Stimulated activated naive CD8-positive, alpha-beta T cell treated with anti-CD3 and anti-CD28 coated beads, Interleukin-15, Interleukin-2, amounts not matched to agents 100 ng/mL and 50 ng/mL, for 24 hours (primary cell): Measurements from ENCODE around the gene SMURF1.
A peak's percentile ranks its signal among the peaks of the same experiment; 100 is the strongest.

Experiments used
- H3K27ac Mint-ChIP-seq: one replicate; pipeline ENCODE4 v1.8.0; 2021; ENCODE audit warnings: mild to moderate bottlenecking, mixed read lengths
- H3K27me3 Mint-ChIP-seq: one replicate; pipeline ENCODE4 v1.8.0; 2021; ENCODE audit warnings: mixed read lengths
- H3K36me3 Mint-ChIP-seq: one replicate; pipeline ENCODE4 v1.8.0; 2021; ENCODE audit warnings: low read depth, mixed read lengths
- H3K4me1 Mint-ChIP-seq: one replicate; pipeline ENCODE4 v1.8.0; 2021; ENCODE audit warnings: low read depth, mixed read lengths
- H3K4me3 Mint-ChIP-seq: one replicate; pipeline ENCODE4 v1.8.0; 2021; ENCODE audit warnings: mild to moderate bottlenecking, mixed read lengths
- H3K9me3 Mint-ChIP-seq: one replicate; pipeline ENCODE4 v1.8.0; 2021; ENCODE audit warnings: mixed read lengths

Gene SMURF1

GRCh38 chr7:99030457-99030856, 113.5 kb downstream of the SMURF1 start:
- Mint-ChIP-seq H3K27me3 (no peaks in the 10 kb centered on the region), H3K4me1 (no peaks in the 10 kb centered on the region), H3K27ac (peak overlapping the region; percentile 52), H3K9me3 (no peaks in the 10 kb centered on the region), H3K36me3 (peaks cover 60% of the 10 kb centered on the region), H3K4me3 (no peak overlapping the region)

DNA sequence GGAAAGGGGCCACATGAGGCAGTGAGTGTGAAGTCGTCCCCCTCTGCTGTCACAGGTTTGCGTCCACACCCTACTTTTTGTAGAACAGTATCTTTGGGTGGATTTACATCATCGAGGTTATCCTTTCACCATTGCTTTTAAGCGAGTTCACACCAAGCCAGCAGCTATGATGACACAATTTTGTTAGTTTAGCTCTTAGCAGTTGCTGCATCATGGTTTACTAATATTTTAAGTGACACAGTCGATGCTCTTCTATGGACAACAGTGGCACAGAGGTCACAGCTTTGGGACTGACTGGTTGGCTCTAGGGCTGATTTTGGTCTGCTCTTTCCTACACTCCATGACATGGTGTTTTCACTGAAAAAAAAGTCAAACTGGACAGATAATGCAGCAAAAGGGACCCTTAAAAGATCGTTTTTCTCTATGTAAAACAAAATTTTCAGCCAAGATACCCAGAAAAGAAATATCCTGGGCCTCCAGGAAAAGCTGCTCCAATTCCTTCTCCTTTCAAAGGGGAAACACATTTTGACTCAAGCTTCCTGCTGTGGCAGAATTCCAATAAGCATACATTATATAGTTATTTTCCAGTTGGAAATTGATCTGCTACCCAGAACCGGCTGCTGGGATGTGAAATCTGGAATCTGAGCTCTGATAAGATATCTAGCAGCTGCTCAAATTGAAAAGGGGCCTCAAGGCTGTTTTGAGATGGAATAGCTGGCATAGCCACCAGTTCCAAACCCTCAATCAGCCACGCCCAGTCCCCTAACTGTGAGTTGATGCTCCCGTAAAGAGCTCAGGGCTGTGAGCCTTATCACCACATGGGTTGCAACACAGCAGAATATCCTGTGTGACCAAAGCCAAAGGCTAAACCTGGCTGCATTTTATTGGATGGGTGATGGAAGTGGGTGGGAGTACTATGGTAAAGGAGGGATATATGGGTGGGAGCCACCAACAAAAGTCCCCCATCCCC, 114.2 kb downstream of the SMURF1 start:
- H3K4me3 Mint-ChIP-seq: no peak overlapping the region
- H3K27ac Mint-ChIP-seq: peak overlapping the region; percentile 58
- peaks cover 55% of the 10 kb centered on the region for H3K36me3 Mint-ChIP-seq
- no peaks in the 10 kb centered on the region for H3K9me3 Mint-ChIP-seq
- H3K27me3 Mint-ChIP-seq: no peaks in the 10 kb centered on the region
- H3K4me1 Mint-ChIP-seq: no peaks in the 10 kb centered on the region

DNA sequence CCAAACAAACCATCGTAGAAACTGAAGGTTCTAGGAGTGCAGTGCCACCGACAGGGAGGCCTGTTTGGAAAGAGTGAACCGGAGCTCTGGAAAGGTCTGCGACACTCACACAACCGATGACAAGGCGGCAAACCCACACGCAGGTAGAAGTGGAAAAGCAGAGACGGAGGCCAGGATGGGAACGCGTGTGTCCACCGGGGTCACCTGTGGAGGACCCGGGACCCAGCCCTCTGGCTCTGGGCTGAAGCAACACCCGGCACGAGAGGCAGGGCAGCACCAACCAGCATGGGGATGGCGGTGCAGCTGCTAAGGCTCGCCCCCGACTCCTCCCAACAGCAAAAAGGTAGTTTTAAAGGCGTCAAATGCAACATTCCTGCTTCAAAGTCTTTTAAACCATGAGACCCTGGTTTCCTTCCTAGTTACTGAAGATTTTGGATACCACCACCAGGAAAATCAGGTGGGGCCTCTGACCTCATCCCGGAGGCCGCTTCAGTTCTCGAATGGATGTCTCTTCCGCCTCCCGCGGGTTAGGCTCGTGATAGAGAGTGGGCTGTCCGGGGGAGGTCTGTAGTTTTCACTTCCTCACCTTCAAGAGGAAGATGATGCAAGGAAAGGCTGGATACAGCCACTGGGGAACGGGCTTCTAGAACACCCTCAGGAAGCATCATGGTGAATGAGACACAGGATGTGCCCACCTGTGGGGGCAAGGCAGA, 115.5 kb downstream of the SMURF1 start:
- no peak overlapping the region for H3K27ac Mint-ChIP-seq
- H3K36me3 Mint-ChIP-seq: peaks cover 52% of the 10 kb centered on the region
- H3K9me3 Mint-ChIP-seq: no peaks in the 10 kb centered on the region
- no peaks in the 10 kb centered on the region for H3K4me1 Mint-ChIP-seq
- no peak overlapping the region for H3K4me3 Mint-ChIP-seq
- H3K27me3 Mint-ChIP-seq: no peaks in the 10 kb centered on the region

- Mint-ChIP-seq H3K27ac (no peak overlapping the region), H3K4me1 (no peaks in the 10 kb centered on the region), H3K4me3 (no peak overlapping the region), H3K9me3 (no peaks in the 10 kb centered on the region), H3K36me3 (peaks cover 56% of the 10 kb centered on the region), H3K27me3 (no peaks in the 10 kb centered on the region)
Observed at GRCh38 chr7:99027841-99028240, 116.1 kb downstream of the SMURF1 start.

GRCh38 chr7:99027241-99027640, 116.7 kb downstream of the SMURF1 start:
- Mint-ChIP-seq H3K27ac (peak overlapping the region; percentile 69), H3K36me3 (peaks cover 53% of the 10 kb centered on the region), H3K4me1 (no peaks in the 10 kb centered on the region), H3K27me3 (no peaks in the 10 kb centered on the region), H3K9me3 (no peaks in the 10 kb centered on the region), H3K4me3 (no peak overlapping the region)

DNA sequence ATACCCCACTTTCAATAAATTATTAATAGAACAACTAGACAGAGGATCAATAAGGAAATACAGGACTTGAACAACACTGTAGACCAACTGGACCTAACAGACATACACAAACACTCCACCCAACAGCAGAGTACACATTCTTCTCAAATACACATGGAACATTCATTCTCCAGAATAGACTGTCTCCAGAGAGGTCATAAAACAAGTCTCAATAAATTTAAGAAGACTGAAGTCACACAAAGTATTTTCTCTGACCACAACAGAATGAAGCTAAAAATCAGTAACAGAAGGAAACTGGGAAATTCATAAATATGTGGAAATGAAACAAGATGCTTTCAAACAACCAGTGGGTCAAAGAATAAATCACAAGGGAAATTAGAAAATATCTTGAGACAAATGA, 119.8 kb downstream of the SMURF1 start:
- Mint-ChIP-seq H3K4me3 (no peak overlapping the region), H3K4me1 (no peaks in the 10 kb centered on the region), H3K36me3 (peaks cover 54% of the 10 kb centered on the region), H3K27ac (no peak overlapping the region), H3K27me3 (no peaks in the 10 kb centered on the region), H3K9me3 (no peaks in the 10 kb centered on the region)

- no peak overlapping the region for H3K4me3 Mint-ChIP-seq
- no peaks in the 10 kb centered on the region for H3K27me3 Mint-ChIP-seq
- peaks cover 7% of the 10 kb centered on the region for H3K4me1 Mint-ChIP-seq
- no peak overlapping the region for H3K27ac Mint-ChIP-seq
- peaks cover 49% of the 10 kb centered on the region for H3K36me3 Mint-ChIP-seq
- no peaks in the 10 kb centered on the region for H3K9me3 Mint-ChIP-seq
Observed at GRCh38 chr7:99021941-99022560, 121.9 kb downstream of the SMURF1 start.

- Mint-ChIP-seq H3K27ac (no peak overlapping the region), H3K27me3 (no peaks in the 10 kb centered on the region), H3K36me3 (peaks cover 61% of the 10 kb centered on the region)
Observed at GRCh38 chr7:99020413-99020715, 123.5 kb downstream of the SMURF1 start.

DNA sequence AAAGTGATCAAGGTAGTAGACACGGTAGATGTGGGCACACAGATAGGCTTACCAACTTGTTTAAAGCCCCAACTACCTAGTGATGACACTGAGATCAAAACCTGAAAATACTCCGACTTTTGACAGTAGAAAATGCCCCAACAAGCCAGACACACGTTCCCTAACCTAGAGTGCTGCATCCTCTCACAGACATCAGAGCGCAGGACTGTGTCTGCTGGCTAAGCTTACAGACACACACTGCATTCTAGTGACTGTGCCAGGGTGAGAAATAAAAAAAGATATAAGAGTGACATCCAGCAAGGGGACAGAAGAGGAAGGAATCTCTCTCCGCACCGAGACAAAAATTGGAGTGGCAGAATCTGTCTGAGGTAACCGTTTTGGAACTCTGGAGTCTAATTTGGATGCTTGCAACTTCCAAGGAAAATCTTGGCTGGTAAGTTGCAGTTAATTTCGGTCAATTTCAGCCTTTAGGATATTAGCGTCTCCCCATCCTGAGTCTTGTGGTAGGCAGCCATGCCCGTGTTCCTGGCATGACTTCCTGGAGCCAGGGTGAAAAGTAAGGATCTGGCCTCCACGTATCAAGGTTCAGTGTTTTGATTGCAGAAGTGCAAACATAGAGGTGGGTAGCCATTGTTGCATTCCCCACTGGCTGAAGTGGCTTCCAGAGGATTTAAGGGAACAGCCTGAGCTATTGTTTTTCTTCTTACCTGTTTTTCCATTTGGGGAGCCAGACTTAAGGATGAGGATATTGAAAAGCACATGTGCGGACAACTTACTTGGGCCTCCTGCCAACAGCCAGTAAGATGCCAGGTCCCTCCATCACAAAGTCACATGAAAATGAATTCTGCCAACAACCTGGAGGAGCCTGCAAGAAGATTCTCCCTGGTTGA, 124.1 kb downstream of the SMURF1 start:
- Mint-ChIP-seq H3K9me3 (no peaks in the 10 kb centered on the region), H3K4me3 (no peak overlapping the region), H3K4me1 (peaks cover 15% of the 10 kb centered on the region), H3K27ac (no peak overlapping the region), H3K36me3 (peaks cover 67% of the 10 kb centered on the region), H3K27me3 (no peaks in the 10 kb centered on the region)

More at GRCh38 chr7:99020413-99020715, 123.5 kb downstream of the SMURF1 start:
- H3K9me3 Mint-ChIP-seq: no peaks in the 10 kb centered on the region
- peaks cover 15% of the 10 kb centered on the region for H3K4me1 Mint-ChIP-seq
- H3K4me3 Mint-ChIP-seq: no peak overlapping the region

- Mint-ChIP-seq H3K4me1 (peaks cover 15% of the 10 kb centered on the region), H3K9me3 (no peaks in the 10 kb centered on the region), H3K27me3 (no peaks in the 10 kb centered on the region), H3K4me3 (no peak overlapping the region), H3K27ac (no peak overlapping the region), H3K36me3 (peaks cover 82% of the 10 kb centered on the region)
Observed at GRCh38 chr7:99016196-99016595, 127.7 kb downstream of the SMURF1 start.

DNA sequence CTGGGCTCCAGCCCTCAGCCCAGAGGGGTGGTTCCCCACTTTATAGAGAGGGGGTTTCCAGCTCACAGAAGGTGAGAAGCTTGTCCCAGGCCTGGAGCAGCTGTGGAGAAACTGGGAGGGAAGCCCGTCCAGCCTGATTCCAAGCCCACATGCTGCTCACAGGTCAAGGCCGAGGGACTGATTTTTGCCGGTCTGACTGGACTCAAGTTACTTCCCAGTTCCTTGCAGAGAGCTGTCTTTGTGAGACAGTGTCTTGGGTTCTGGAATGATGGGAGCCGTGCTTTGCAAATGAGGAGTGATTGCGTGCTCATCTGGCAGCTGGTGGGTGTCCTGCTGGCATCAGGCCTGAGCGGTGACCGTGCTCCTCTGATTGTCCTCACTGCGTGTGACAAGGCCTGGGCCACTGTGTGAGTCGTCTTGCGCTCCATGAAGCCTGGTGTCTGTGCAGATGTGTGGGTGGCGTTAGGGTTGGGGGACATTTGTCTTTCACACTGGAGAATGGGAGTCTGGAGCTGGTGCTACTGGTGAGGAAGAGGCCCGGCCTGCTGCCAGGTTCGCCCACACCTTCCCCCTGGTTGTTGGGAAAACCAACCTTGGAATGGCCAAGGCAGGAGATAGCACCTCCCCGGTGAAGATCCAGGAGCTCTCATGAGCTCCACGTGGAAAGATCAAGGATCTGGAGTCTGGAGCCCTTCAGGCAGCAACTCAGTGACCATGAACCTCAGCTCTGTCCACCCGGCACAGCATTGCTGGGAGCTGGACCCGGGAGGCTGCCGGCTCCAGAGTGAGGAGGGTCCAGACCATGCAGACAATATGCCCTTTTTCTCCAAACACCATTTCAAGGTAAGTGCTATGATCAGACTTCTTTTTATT, 129.6 kb downstream of the SMURF1 start:
- no peaks in the 10 kb centered on the region for H3K9me3 Mint-ChIP-seq
- no peak overlapping the region for H3K27ac Mint-ChIP-seq
- H3K36me3 Mint-ChIP-seq: peaks cover 76% of the 10 kb centered on the region
- H3K4me3 Mint-ChIP-seq: no peak overlapping the region
- no peaks in the 10 kb centered on the region for H3K27me3 Mint-ChIP-seq
- H3K4me1 Mint-ChIP-seq: peaks cover 15% of the 10 kb centered on the region

- Mint-ChIP-seq H3K4me3 (no peak overlapping the region), H3K27ac (no peak overlapping the region), H3K4me1 (peaks cover 13% of the 10 kb centered on the region), H3K36me3 (peaks cover 74% of the 10 kb centered on the region), H3K27me3 (no peaks in the 10 kb centered on the region), H3K9me3 (no peaks in the 10 kb centered on the region)
Observed at GRCh38 chr7:99013266-99014112, 130.4 kb downstream of the SMURF1 start.

DNA sequence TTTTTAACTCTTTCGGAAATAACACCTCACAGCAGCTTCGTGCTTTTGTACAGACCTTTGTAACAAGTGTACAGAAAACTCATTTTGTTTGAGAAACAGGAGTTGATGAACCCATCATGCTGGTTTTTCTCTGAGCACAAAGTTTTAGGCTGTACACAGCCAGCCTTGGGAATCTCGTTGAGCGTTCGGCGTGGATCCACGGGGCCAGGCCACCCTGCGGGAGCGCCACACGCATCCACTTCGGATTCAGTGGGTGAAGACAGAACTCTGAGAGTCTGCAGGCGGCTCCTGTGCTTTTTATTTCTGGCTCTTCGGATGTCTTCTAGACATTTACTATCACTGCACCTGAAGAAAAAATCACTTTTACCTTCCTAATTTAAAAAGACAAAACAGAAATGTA, 131.2 kb downstream of the SMURF1 start:
- no peak overlapping the region for H3K27ac Mint-ChIP-seq
- peaks cover 7% of the 10 kb centered on the region for H3K4me1 Mint-ChIP-seq
- H3K27me3 Mint-ChIP-seq: no peaks in the 10 kb centered on the region
- H3K9me3 Mint-ChIP-seq: no peaks in the 10 kb centered on the region
- H3K36me3 Mint-ChIP-seq: peaks cover 72% of the 10 kb centered on the region
- H3K4me3 Mint-ChIP-seq: no peak overlapping the region
